Pancreas (tissue), 10 donors: ENCODE results near the gene GOLGA8A. TPM values are rescaled to one million over a fixed set of nuclear protein-coding genes. Genes with fewer than 3 reads are reported as not detected.
"Not testable (repeated sequence)": the region's sequence is repeated elsewhere in the genome, so short reads cannot be mapped to it uniquely, and the experiment has no call there.

Source experiments
- ATAC-seq, 4 donors: fragments of 200-7000 bp; cut with Tn5 transposase; one replicate each; pipeline versions ENCODE4 v1.8.0 to v1.9.1; 2020; ENCODE audit warnings: mild to moderate bottlenecking in 4 of 4, moderate library complexity in 4 of 4
- DNase-seq, 6 donors: peaks; one replicate each; pipeline ENCODE4 v3.0.0-alpha.2; 2020
- FAIRE-seq: peaks from 2 replicates; lab custom pipeline; 2012; peaks lifted over from hg19 to GRCh38; lab: Jason Lieb, UNC
- H3K27ac ChIP-seq, 4 donors: fragments of 200-600 bp; sonication (generic); 1 replicate in 3 of 4; 2 replicates in 1 of 4; pipeline versions ENCODE4 v1.5.0 to v1.8.0; 2020
- H3K27me3 ChIP-seq, 4 donors: fragments of 200-600 bp; one replicate each; pipeline ENCODE4 v1.8.0; 2021
- H3K36me3 ChIP-seq, 3 donors: fragments of 200-600 bp; sonication (generic) in 1 of 3; one replicate each; pipeline versions ENCODE4 v1.5.0 to v1.8.0; 2020 to 2021
- H3K4me1 ChIP-seq, 3 donors: fragments of 200-600 bp; one replicate each; pipeline ENCODE4 v1.8.0; 2021
- H3K4me3 ChIP-seq, 4 donors: fragments of 200-600 bp; sonication (generic) in 2 of 4; one replicate each; pipeline versions ENCODE4 v1.5.0 to v1.8.0; 2020 to 2021
- H3K9me3 ChIP-seq, 4 donors: fragments of 200-600 bp; one replicate each; pipeline ENCODE4 v1.8.0; 2021
- WGBS, 2 donors: extraction: QIAGEN DNeasy Blood & Tissue Kit; methylation state at CpG; one replicate each; pipeline ENCODE4 v1.1.7; 2013; 5-methylcytosine and 5-hydroxymethylcytosine counted together
- intact Hi-C, 3 donors: fragments of 100-400 bp; cut with DNase I; formaldehyde crosslinking; loops; one replicate each; pipeline versions ENCODE4 v1.11.1 to v1.14.2; 2022
- polyA plus RNA-seq, 2 donors: library from polyadenylated mRNA; stranded (reverse); fragments of 200-250 nt; gene quantifications; one replicate each; pipeline ENCODE4 v1.2.3, GENCODE V29; 2013
- total RNA-seq, 6 donors: library from RNA; stranded (reverse); fragmentation: NEBNext Ultra II Directional in 4 of 6; extraction: Animal tissue kit (Norgen Biotek cat#: 25700) in 4 of 6; gene quantifications; one replicate each; pipeline versions ENCODE4 v1.2.1 to v1.2.4, GENCODE V29; 2021 to 2023
- TF ChIP-seq, protein P1 (sequence below), 4 donors: fragments of 200-600 bp; sonication (generic) in 3 of 4; IDR thresholded peaks; one replicate each; pipeline versions ENCODE4 v1.5.0 to v1.8.0; 2021; ENCODE audit warnings: antibody characterized with exemption in 4 of 4
- donor health status: healthy with polysubstance abuse.
- donor health status: DM: no; HTN: no; CAD: no; lungs with moderate emphysema.
- donor health status: DM: no; HTN: no; CAD: no.
- donor health status: control.
- donor health status: control.
- donor health status: Bipolar disorder and iron deficiency.
- donor health status: DM: yes; HTN: yes; CAD: no.
- donor health status: DM: no; HTN: no; CAD: no.
- donor health status: DM: no; HTN: no; CAD: no.
- donor health status: DM: yes; HTN: yes; CAD: no.

The GOLGA8A gene
- total and polyA plus RNA-seq, 8 donors = 6.2 to 155 (median 84.5) TPM

DNA sequence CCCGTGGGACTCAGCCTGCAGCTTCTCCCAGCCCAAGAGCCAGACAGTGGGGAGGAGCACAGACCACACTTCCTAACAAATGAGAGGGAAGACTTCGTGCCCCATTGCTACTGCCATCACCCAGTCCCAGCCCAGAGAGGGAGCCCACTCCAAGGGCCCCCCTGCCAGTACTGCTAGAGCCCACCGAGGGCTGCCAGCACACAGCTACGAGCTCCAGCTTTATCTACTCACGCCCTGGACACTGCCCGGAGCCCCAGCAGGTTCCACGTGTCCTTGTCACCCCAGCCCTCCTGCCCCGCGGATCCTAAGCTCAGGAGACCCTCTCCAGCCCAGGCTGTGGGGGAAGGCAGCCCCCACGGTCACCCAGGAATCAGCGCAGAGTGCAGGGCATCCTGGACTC lies 1.9 kb downstream of the GOLGA8A start:
- H3K27ac ChIP-seq = no peak overlapping the region
- DNase-seq = no peak
- H3K27me3 ChIP-seq = no peaks in the 10 kb centered on the region
- TF ChIP-seq, protein P1, sequence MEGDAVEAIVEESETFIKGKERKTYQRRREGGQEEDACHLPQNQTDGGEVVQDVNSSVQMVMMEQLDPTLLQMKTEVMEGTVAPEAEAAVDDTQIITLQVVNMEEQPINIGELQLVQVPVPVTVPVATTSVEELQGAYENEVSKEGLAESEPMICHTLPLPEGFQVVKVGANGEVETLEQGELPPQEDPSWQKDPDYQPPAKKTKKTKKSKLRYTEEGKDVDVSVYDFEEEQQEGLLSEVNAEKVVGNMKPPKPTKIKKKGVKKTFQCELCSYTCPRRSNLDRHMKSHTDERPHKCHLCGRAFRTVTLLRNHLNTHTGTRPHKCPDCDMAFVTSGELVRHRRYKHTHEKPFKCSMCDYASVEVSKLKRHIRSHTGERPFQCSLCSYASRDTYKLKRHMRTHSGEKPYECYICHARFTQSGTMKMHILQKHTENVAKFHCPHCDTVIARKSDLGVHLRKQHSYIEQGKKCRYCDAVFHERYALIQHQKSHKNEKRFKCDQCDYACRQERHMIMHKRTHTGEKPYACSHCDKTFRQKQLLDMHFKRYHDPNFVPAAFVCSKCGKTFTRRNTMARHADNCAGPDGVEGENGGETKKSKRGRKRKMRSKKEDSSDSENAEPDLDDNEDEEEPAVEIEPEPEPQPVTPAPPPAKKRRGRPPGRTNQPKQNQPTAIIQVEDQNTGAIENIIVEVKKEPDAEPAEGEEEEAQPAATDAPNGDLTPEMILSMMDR (IDR thresholded peaks at IDR 0.05) = no peak
- intact Hi-C loops = no loop called here
- no peak for ATAC-seq
- no peaks in the 10 kb centered on the region for H3K36me3 ChIP-seq
- no peak overlapping the region for H3K4me3 ChIP-seq
- 75 to 77% methylated on average over 10 of the region's 11 CpGs for WGBS, 2 donors
- no peaks in the 10 kb centered on the region for H3K9me3 ChIP-seq
- no peak for FAIRE-seq
- H3K4me1 ChIP-seq = no peaks in the 10 kb centered on the region

DNA sequence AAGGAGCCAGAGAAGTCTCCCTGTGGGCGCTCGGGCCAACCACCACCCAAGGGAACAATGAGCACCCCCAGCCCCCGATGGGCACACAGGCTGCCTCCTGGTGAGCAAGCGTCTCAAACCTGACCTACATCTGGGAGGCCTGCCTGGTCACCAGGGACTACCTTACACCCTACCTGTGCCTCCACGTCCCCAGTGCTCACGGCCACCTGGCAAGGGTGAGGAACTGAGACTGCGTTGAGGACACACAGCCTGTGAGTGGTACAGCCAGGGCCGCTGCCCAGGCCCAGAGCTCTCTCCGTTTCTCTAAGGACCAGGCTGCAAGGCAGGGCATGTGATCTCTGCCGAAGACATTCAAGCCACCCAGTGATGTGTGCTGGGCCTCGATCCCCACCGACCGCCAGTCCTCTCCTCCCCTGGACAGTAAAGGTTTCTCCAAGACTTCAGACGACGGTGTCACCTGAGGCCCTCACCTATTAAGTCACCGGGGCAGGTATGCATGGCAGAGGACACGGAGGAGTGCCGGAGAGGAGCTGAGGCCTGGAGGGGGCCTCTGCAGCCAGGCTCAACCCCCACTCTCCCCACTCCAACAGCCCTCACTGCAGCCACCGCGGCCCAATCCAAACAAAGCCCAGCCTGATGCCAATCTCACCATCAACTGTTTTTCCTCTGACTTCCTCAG lies 2.8 kb downstream of the GOLGA8A start:
- TF ChIP-seq, protein P1 (IDR thresholded peaks at IDR 0.05) = no peak
- intact Hi-C loops = no loop called here
- WGBS, 2 donors = 85 to 88% methylated on average over 20 of the region's 20 CpGs
- ATAC-seq (no peak), DNase-seq (peak in 1 of 6 donors; percentile 67), FAIRE-seq (no peak)
- no peaks in the 10 kb centered on the region for H3K4me1 ChIP-seq
- no peaks in the 10 kb centered on the region for H3K9me3 ChIP-seq
- no peaks in the 10 kb centered on the region for H3K27me3 ChIP-seq
- no peak overlapping the region for H3K27ac ChIP-seq
- no peaks in the 10 kb centered on the region for H3K36me3 ChIP-seq
- no peak overlapping the region for H3K4me3 ChIP-seq

DNA sequence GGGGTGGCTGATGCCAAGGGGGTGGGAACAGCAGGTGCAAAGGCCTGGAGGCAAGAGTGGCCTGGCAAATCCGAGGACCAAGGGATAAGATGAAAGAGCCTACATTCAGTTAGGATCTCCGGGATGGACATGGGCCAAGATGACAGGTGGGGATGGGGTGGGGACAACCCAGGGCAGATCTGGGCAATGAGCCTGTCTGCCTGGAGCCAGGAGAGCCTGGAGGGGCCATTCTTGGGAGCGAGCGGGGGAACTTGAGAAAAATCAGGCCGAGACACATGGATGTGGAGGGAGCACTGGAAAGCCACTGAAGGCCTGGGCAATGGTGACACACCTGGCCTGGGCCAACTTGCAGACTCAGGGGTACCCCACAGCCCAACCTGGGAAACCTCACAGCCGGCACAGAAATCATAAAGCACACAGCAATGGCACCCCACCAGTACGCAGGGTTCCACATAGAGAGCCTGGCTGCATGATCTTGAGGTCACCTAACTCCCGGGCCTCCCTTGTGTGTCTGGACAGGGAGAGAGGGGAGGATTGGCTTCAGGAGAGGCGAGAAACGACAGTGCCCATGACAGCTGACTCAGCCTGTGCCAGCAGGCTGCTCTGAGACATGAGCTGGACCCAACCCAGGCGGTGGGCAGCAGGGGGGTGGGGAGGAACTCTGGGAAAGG lies 3.5 kb downstream of the GOLGA8A start:
- FAIRE-seq, H3K4me3 ChIP-seq, H3K4me1 ChIP-seq, H3K36me3 ChIP-seq, H3K9me3 ChIP-seq, intact Hi-C loops, H3K27me3 ChIP-seq, H3K27ac ChIP-seq: not testable (repeated sequence)
- DNase-seq = peak in 1 of 6 donors; percentile 49
- 59 to 61% methylated on average over 6 to 11 of the region's 11 CpGs for WGBS, 2 donors
- ATAC-seq = peak; percentile 6 to 66 (median 36)

DNA sequence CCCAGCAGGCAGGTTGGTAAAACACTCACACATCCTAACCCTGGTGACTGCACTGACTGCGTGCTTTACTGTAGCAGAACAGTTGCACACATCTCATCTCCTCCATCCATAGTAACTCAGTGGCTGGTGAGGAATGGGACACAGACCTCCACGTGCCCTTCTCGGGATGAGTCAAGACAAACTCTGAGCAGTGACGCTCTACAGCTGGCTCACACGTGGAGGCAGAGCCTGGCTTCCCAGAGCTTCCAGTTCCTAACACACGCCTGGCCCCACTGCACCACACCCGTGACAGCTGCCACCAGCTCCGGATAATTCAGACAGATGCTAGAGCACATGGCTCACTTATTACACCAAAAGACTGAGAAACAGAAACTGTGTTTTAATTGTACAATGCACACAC lies 7.0 kb downstream of the GOLGA8A start:
- H3K4me1 ChIP-seq, H3K36me3 ChIP-seq, H3K4me3 ChIP-seq, intact Hi-C loops, H3K27ac ChIP-seq, H3K9me3 ChIP-seq, H3K27me3 ChIP-seq, FAIRE-seq: not testable (repeated sequence)
- WGBS, 2 donors = 70 to 75% methylated on average over 7 to 8 of the region's 8 CpGs
- DNase-seq (peak in 1 of 6 donors; percentile 34), ATAC-seq (peak in 1 of 4 donors; percentile 42)

DNA sequence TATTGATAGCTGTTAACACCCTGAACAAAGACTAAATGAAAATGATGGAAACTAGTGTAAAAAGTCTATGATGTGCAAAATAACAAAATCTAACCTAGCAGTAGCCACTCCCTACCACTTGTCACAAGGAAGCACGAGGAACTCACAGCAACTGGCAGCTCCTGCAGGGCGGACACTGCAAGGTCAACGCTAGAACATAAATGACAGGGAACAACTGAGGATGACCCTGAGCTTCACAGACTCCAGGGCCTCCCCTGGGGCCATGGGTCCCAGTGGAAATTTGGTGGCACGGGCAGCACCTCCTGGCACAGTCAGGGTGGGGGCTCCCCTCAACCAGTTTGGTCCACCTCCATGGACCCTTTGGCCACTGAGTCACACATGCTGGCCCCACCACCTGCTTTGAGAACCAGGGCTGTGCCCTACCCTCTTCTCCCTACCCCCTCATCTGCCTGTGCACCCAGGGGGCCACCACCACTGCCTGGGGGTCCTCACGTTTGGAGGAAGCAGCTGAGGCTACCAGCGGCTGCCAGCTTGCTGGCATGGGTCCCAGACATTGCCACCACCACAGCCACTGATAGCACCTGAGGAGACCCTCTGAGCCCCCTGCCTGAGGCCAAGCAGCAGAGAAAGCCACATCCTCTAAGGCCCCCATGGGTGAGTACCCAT lies 14.1 kb downstream of the GOLGA8A start:
- intact Hi-C loops, H3K27me3 ChIP-seq, H3K4me3 ChIP-seq, H3K36me3 ChIP-seq, ATAC-seq, H3K27ac ChIP-seq, FAIRE-seq, H3K9me3 ChIP-seq, H3K4me1 ChIP-seq: not testable (repeated sequence)
- WGBS, 2 donors = 77 to 78% methylated on average over 5 to 6 of the region's 6 CpGs
- peak in 1 of 6 donors; percentile 51 for DNase-seq

DNA sequence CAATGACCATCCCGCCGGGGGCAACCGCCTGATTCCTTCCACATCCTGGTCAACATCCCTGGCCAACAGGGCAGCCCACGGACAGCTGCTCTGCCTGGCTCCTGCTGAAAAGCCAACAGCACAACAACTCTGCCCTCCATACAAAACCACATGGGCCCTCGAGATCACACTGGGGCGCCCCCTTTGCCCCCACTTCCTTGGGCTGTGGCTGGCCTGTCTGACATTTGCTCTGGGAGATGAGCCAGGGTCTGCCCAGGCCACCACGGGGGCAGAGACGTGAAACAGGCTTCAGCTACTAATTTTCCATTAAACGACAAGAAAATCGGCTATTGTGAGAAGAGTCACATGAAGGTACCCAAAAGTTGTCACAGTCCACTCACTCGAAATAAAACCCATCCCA lies 16.7 kb downstream of the GOLGA8A start:
- FAIRE-seq = not testable (repeated sequence)

DNA sequence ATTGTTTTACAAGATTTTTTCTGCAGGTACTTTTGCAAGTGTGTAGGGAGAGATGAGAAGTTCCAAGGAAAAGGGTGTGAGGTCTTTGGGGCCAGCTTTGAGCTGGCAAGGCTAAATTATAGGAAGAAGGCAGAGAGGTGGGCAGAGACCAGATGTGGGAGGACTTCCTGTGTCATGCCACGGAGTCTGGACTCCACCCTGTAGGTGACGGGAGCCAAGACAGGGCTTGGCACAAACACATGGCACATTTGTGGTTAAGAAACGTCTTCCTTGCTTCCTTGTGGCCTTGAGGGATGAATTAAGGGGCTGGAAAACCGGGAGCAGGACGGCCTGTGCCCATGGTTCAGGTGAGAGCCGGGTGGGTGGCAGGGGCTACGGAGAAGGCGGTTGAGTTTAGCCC lies 19.2 kb downstream of the GOLGA8A start:
- DNase-seq, H3K27ac ChIP-seq, FAIRE-seq, intact Hi-C loops, H3K36me3 ChIP-seq, H3K4me1 ChIP-seq, H3K27me3 ChIP-seq, H3K4me3 ChIP-seq, H3K9me3 ChIP-seq: not testable (repeated sequence)
- 75% methylated on average over 8 of the region's 8 CpGs; no CpG with 5 or more reads in 1 of the 2 donors for WGBS, 2 donors
- peak in 1 of 4 donors; percentile 40 for ATAC-seq

More for the DNA sequence above, 16.7 kb downstream of the GOLGA8A start:
- H3K9me3 ChIP-seq, H3K36me3 ChIP-seq, H3K4me1 ChIP-seq, H3K27ac ChIP-seq, intact Hi-C loops, DNase-seq, H3K4me3 ChIP-seq, ATAC-seq, H3K27me3 ChIP-seq: not testable (repeated sequence)
- WGBS, 2 donors = 85% methylated on average over 7 of the region's 11 CpGs; no CpG with 5 or more reads in 1 of the 2 donors

DNA sequence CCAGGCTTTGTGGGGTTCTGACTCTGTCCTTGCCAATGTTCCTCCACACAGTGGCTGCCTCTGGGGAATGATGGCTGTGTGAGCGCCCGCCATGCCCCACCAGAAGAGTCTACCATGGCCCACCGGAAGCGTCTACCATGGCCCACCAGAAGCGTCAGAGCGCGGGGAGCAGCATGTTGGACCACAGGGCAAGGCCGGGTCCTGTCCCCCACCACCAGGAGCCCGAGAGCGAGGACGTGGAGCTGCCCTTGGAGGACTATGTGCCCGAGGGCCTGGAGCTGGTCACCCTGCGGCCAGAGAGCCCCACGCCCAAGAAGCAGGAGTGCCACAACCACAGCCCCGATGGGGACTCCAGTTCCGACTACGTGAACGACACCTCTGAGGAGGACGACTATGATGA lies 28.1 kb downstream of the GOLGA8A start:
- H3K9me3 ChIP-seq, intact Hi-C loops, H3K27me3 ChIP-seq, DNase-seq, H3K4me1 ChIP-seq, FAIRE-seq, ATAC-seq, H3K36me3 ChIP-seq, H3K27ac ChIP-seq, H3K4me3 ChIP-seq: not testable (repeated sequence)
- WGBS, 2 donors = 92 to 93% methylated on average over 7 to 10 of the region's 19 CpGs

DNA sequence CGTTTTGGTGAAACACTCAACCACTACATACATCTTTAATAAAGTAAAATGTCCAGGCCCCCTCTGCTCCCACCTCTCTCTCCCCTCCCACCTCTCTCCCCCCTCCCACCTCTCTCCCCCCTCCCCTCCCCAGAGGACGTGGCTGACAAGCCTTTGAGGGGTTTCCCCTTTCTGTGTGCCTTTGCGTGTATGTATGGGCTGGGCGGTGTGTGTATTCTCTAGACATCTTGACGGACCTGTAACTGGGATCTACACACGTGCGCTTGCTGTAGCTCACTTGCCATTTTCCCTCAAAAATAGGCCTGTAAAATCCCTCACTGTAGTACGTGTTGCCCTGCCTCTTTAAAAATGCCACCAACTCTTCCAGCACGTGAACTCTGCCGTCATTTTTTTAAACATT lies 28.6 kb downstream of the GOLGA8A start:
- H3K4me1 ChIP-seq, intact Hi-C loops, H3K27ac ChIP-seq, FAIRE-seq, DNase-seq, ATAC-seq, H3K27me3 ChIP-seq, H3K4me3 ChIP-seq, H3K9me3 ChIP-seq, H3K36me3 ChIP-seq: not testable (repeated sequence)
- 73 to 78% methylated on average over 1 to 3 of the region's 10 CpGs for WGBS, 2 donors

DNA sequence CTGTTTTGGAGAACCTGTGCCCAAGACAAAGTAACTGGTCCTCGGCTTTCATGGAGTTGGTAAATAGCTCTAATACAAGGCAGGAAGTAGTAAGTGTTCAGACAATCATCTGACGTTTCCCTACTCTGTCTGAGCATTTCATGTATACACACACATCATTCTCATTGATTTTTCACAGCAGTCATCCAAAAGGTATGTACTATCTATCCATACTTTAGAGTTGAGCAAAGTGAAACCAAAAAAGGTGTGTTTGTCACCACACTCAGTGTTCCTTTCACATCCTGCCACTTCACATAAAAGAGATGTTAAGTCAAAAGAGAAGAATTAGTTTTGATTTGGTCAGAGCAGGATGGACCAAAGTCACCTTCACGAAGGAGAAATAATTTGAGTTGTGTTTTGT lies 33.7 kb downstream of the GOLGA8A start:
- H3K27ac ChIP-seq, intact Hi-C loops, H3K4me3 ChIP-seq, H3K4me1 ChIP-seq, H3K27me3 ChIP-seq, ATAC-seq, DNase-seq, FAIRE-seq, H3K36me3 ChIP-seq, H3K9me3 ChIP-seq: not testable (repeated sequence)
- no CpG with 5 or more reads among the region's 3 CpGs for WGBS, 2 donors
